ENCODE results near the gene BAHCC1.

The BAHCC1 gene

DNA sequence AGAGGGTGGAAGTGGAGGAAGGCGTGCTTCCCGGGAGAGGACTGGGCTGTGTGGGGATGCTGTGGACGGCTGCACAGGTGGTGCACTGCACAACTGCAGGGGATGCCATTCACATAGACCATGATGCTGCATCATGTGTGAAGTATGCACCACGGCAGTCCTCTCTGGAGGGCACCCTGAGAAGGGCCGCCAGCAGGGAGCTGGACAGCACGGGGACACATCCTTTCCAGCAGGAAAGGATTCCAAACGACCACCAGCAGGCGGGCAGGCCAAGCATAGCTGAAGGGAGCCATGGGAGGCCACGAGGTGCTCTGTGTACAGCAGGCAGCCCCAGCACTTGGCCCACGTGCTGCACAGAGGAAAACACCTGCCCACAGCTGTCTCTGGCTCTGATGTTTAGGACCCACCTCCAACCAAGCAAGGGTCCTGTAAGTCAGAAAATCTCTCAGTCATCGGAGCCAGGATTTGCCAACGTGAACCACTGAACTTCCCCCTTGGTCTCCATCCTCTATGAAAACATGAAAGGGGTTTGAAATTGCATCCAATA, 107.3 kb downstream of the BAHCC1 start:
- H3K4me1 ChIP-seq (ENCODE audit: control insufficient read depth in 2 of 2, insufficient read depth in 1 of 2, low read depth in 1 of 2, low read length in 2 of 2): peaks cover 0 to 1% of the 10 kb centered on the region in 2 donors
- no peak overlapping the region for H2BK15ac ChIP-seq (ENCODE audit: low read length)
- H3K9me3 ChIP-seq (replicated peaks in 1 of 2; ENCODE audit: control insufficient read depth in 2 of 2, insufficient read depth in 1 of 2, low read depth in 1 of 2, low read length in 2 of 2): peaks cover 0 to 2% of the 10 kb centered on the region in 2 donors
- peak overlapping the region; percentile 41 for H2BK120ac ChIP-seq (ENCODE audit: low read depth, low read length)
- H4K8ac ChIP-seq (ENCODE audit: low read depth, low read length): no peak overlapping the region
- no peak overlapping the region for H3K4me3 ChIP-seq (ENCODE audit: low read length in 2 of 2)
- H3K18ac ChIP-seq (ENCODE audit: low read length): peak overlapping the region; percentile 7
- no peaks in the 10 kb centered on the region for H3K36me3 ChIP-seq (replicated peaks in 1 of 2; ENCODE audit: control insufficient read depth in 2 of 2, insufficient read depth in 2 of 2, low read length in 2 of 2)
- no peak overlapping the region for H3K14ac ChIP-seq (ENCODE audit: low read length)
- H3K27ac ChIP-seq (replicated peaks; ENCODE audit: low read length): no peak overlapping the region
- peak overlapping the region; percentile 44 for H3K9ac ChIP-seq (ENCODE audit: low read depth, low read length, poor library complexity)
- no peak overlapping the region for H2BK12ac ChIP-seq (ENCODE audit: low read length)
- H3K79me1 ChIP-seq (ENCODE audit: low read depth, low read length): no peaks in the 10 kb centered on the region
- H3K4me2 ChIP-seq (ENCODE audit: insufficient read depth, low read length, poor library complexity, severe bottlenecking): no peak overlapping the region
- WGBS, 2 donors (ENCODE audit: extremely low coverage in 2 of 2, insufficient read length in 2 of 2, insufficient replicate concordance in 1 of 2): no CpG with 5 or more reads among the region's 12 CpGs
- no peak overlapping the region for H2BK5ac ChIP-seq (ENCODE audit: low read length)
- peaks cover 0 to 6% (median 0%) of the 10 kb centered on the region in 3 experiments for H3K27me3 ChIP-seq (ENCODE audit: control insufficient read depth in 3 of 3, insufficient read depth in 3 of 3, low read depth in 1 of 3, low read length in 3 of 3)
- peak overlapping the region; percentile 52 for H3K23ac ChIP-seq (ENCODE audit: low read depth, low read length, poor library complexity)
- H4K91ac ChIP-seq (ENCODE audit: low read depth, low read length, poor library complexity): no peak overlapping the region
- DNase-seq (ENCODE audit: low spot score): no peak
- peak overlapping the region; percentile 83 for H2AK5ac ChIP-seq (ENCODE audit: low read depth, low read length)
- H3K4ac ChIP-seq (ENCODE audit: low read length): no peak overlapping the region
- no peak overlapping the region for H2AFZ ChIP-seq (ENCODE audit: low read length)

GRCh38 chr17:81503619-81504018, 108.4 kb downstream of the BAHCC1 start:
- no peak overlapping the region for H2BK120ac ChIP-seq (ENCODE audit: low read depth, low read length)
- no peak overlapping the region for H4K8ac ChIP-seq (ENCODE audit: low read depth, low read length)
- H2AFZ ChIP-seq (ENCODE audit: low read length): no peak overlapping the region
- no peak overlapping the region for H3K23ac ChIP-seq (ENCODE audit: low read depth, low read length, poor library complexity)
- H2BK12ac ChIP-seq (ENCODE audit: low read length): no peak overlapping the region
- H2AK5ac ChIP-seq (ENCODE audit: low read depth, low read length): no peak overlapping the region
- H3K4ac ChIP-seq (ENCODE audit: low read length): no peak overlapping the region
- H3K9ac ChIP-seq (ENCODE audit: low read depth, low read length, poor library complexity): no peak overlapping the region
- H3K79me1 ChIP-seq (ENCODE audit: low read depth, low read length): no peaks in the 10 kb centered on the region
- H2BK15ac ChIP-seq (ENCODE audit: low read length): no peak overlapping the region
- H3K27ac ChIP-seq (replicated peaks; ENCODE audit: low read length): no peak overlapping the region
- no peak for DNase-seq (ENCODE audit: low spot score)
- no peak overlapping the region for H3K18ac ChIP-seq (ENCODE audit: low read length)
- H3K36me3 ChIP-seq (replicated peaks in 1 of 2; ENCODE audit: control insufficient read depth in 2 of 2, insufficient read depth in 2 of 2, low read length in 2 of 2): peaks cover 0 to 3% of the 10 kb centered on the region in 2 donors
- no peak overlapping the region for H3K4me3 ChIP-seq (ENCODE audit: low read length in 2 of 2)
- H4K91ac ChIP-seq (ENCODE audit: low read depth, low read length, poor library complexity): no peak overlapping the region
- no peak overlapping the region for H3K4me2 ChIP-seq (ENCODE audit: insufficient read depth, low read length, poor library complexity, severe bottlenecking)
- no peak overlapping the region for H3K14ac ChIP-seq (ENCODE audit: low read length)
- peaks cover 2% of the 10 kb centered on the region in 2 donors for H3K9me3 ChIP-seq (replicated peaks in 1 of 2; ENCODE audit: control insufficient read depth in 2 of 2, insufficient read depth in 1 of 2, low read depth in 1 of 2, low read length in 2 of 2)
- peaks cover 0 to 1% of the 10 kb centered on the region in 2 donors for H3K4me1 ChIP-seq (ENCODE audit: control insufficient read depth in 2 of 2, insufficient read depth in 1 of 2, low read depth in 1 of 2, low read length in 2 of 2)
- peaks cover 0 to 6% (median 0%) of the 10 kb centered on the region in 3 experiments for H3K27me3 ChIP-seq (ENCODE audit: control insufficient read depth in 3 of 3, insufficient read depth in 3 of 3, low read depth in 1 of 3, low read length in 3 of 3)
- no peak overlapping the region for H2BK5ac ChIP-seq (ENCODE audit: low read length)

GRCh38 chr17:81508639-81509206, 113.5 kb downstream of the BAHCC1 start:
- Histone ChIP-seq H3K27me3 (ENCODE audit: control insufficient read depth in 3 of 3, insufficient read depth in 3 of 3, low read depth in 1 of 3, low read length in 3 of 3) (no peaks in the 10 kb centered on the region), H2BK120ac (ENCODE audit: low read depth, low read length) (no peak overlapping the region), H2BK5ac (ENCODE audit: low read length) (no peak overlapping the region), H3K14ac (ENCODE audit: low read length) (no peak overlapping the region), H3K9ac (ENCODE audit: low read depth, low read length, poor library complexity) (no peak overlapping the region), H2BK12ac (ENCODE audit: low read length) (no peak overlapping the region), H2BK15ac (ENCODE audit: low read length) (no peak overlapping the region), H3K27ac (replicated peaks; ENCODE audit: low read length) (peak overlapping the region; percentile 7), H3K4me3 (ENCODE audit: low read length in 2 of 2) (peak overlapping the region in 1 of 2 donors; percentile 95), H4K8ac (ENCODE audit: low read depth, low read length) (no peak overlapping the region), H3K4me1 (ENCODE audit: control insufficient read depth in 2 of 2, insufficient read depth in 1 of 2, low read depth in 1 of 2, low read length in 2 of 2) (peaks cover 5 to 7% of the 10 kb centered on the region in 2 donors), H3K4ac (ENCODE audit: low read length) (no peak overlapping the region), H3K79me1 (ENCODE audit: low read depth, low read length) (peaks cover 11% of the 10 kb centered on the region), H2AK5ac (ENCODE audit: low read depth, low read length) (no peak overlapping the region), H4K91ac (ENCODE audit: low read depth, low read length, poor library complexity) (no peak overlapping the region), H2AFZ (ENCODE audit: low read length) (no peak overlapping the region), H3K4me2 (ENCODE audit: insufficient read depth, low read length, poor library complexity, severe bottlenecking) (peak overlapping the region; percentile 26), H3K18ac (ENCODE audit: low read length) (no peak overlapping the region), H3K23ac (ENCODE audit: low read depth, low read length, poor library complexity) (no peak overlapping the region), H3K36me3 (replicated peaks in 1 of 2; ENCODE audit: control insufficient read depth in 2 of 2, insufficient read depth in 2 of 2, low read length in 2 of 2) (peaks cover 29 to 39% of the 10 kb centered on the region in 2 donors), H3K9me3 (replicated peaks in 1 of 2; ENCODE audit: control insufficient read depth in 2 of 2, insufficient read depth in 1 of 2, low read depth in 1 of 2, low read length in 2 of 2) (peaks cover 0 to 8% of the 10 kb centered on the region in 2 donors)
- DNase-seq (ENCODE audit: low spot score): no peak
- no CpG with 5 or more reads among the region's 10 CpGs for WGBS, 2 donors (ENCODE audit: extremely low coverage in 2 of 2, insufficient read length in 2 of 2, insufficient replicate concordance in 1 of 2)

DNA sequence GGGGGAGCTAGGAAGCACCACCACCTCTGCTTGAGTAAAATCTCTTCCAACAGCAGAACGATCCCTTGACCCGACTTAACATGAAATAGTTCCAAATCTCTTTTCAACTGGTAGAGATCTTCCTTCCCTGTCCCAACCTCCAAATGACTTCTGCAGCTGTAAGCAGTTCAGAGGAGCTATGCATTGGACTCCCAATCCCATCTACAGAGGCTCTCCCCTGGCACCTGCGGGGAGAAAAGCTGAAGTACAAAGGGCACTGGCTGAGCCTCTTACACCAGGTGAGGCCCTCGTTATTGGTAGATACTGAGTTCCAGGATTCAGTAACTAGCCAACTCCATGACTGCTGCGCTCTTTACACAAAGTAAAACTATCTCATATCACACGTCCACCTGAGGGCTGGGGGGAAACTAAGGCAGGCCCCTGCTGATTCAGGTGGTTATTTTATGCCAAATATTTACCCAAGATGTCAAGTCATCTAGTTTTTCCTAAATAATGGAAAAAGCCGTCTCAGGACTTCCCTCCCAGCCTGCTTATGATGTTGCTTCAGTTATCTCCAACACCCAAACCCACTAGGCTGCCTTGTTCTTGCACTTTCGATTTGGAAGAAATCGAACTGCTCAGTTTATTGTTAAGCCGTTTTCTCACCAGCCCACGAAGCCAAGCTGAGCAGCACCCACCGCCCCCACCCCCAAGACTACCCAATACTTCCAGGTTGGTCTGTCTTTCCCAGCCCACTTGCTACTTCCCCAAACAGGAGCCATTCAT, 114.1 kb downstream of the BAHCC1 start:
- Histone ChIP-seq H3K36me3 (replicated peaks in 1 of 2; ENCODE audit: control insufficient read depth in 2 of 2, insufficient read depth in 2 of 2, low read length in 2 of 2) (peaks cover 29 to 39% of the 10 kb centered on the region in 2 donors), H2BK120ac (ENCODE audit: low read depth, low read length) (no peak overlapping the region), H4K91ac (ENCODE audit: low read depth, low read length, poor library complexity) (no peak overlapping the region), H3K23ac (ENCODE audit: low read depth, low read length, poor library complexity) (no peak overlapping the region), H2AK5ac (ENCODE audit: low read depth, low read length) (no peak overlapping the region), H4K8ac (ENCODE audit: low read depth, low read length) (no peak overlapping the region), H3K4me2 (ENCODE audit: insufficient read depth, low read length, poor library complexity, severe bottlenecking) (peak overlapping the region; percentile 26), H3K4me1 (ENCODE audit: control insufficient read depth in 2 of 2, insufficient read depth in 1 of 2, low read depth in 1 of 2, low read length in 2 of 2) (peaks cover 5 to 7% of the 10 kb centered on the region in 2 donors), H2BK5ac (ENCODE audit: low read length) (no peak overlapping the region), H2BK12ac (ENCODE audit: low read length) (no peak overlapping the region), H3K79me1 (ENCODE audit: low read depth, low read length) (peaks cover 13% of the 10 kb centered on the region), H3K9ac (ENCODE audit: low read depth, low read length, poor library complexity) (no peak overlapping the region), H3K27ac (replicated peaks; ENCODE audit: low read length) (no peak overlapping the region), H3K4me3 (ENCODE audit: low read length in 2 of 2) (peak overlapping the region; percentile 16 to 95), H3K4ac (ENCODE audit: low read length) (no peak overlapping the region), H2BK15ac (ENCODE audit: low read length) (no peak overlapping the region), H3K18ac (ENCODE audit: low read length) (no peak overlapping the region), H3K9me3 (replicated peaks in 1 of 2; ENCODE audit: control insufficient read depth in 2 of 2, insufficient read depth in 1 of 2, low read depth in 1 of 2, low read length in 2 of 2) (peaks cover 0 to 8% of the 10 kb centered on the region in 2 donors), H3K14ac (ENCODE audit: low read length) (no peak overlapping the region), H3K27me3 (ENCODE audit: control insufficient read depth in 3 of 3, insufficient read depth in 3 of 3, low read depth in 1 of 3, low read length in 3 of 3) (no peaks in the 10 kb centered on the region), H2AFZ (ENCODE audit: low read length) (no peak overlapping the region)
- DNase-seq (ENCODE audit: low spot score): no peak
- no CpG with 5 or more reads among the region's 12 CpGs for WGBS, 2 donors (ENCODE audit: extremely low coverage in 2 of 2, insufficient read length in 2 of 2, insufficient replicate concordance in 1 of 2)

All from neuronal stem cell (in vitro differentiated cells).